Sigmoid colon (tissue), 3 donors: Measurements from ENCODE around the gene KRT14.

Source experiments
- POLR2A ChIP-seq, 2 donors: fragments of 450-650 bp; IDR thresholded peaks; one replicate each; pipeline ENCODE4 v1.6.1; 2016; ENCODE audit warnings: antibody characterized with exemption in 2 of 2, mild to moderate bottlenecking in 2 of 2, moderate library complexity in 2 of 2
- TF ChIP-seq, protein P1 (sequence below), 4 experiments: fragments of 450-650 bp in 3 of 4; fragments of 200-600 bp in 1 of 4; IDR thresholded peaks; one replicate each; pipeline ENCODE4 v1.5.1; 2016 to 2019; ENCODE audit warnings: antibody characterized with exemption in 4 of 4, mild to moderate bottlenecking in 3 of 4, moderate library complexity in 2 of 4

GRCh38 chr17:41578971-41579370 is 7.7 kb downstream of the KRT14 start:
- TF ChIP-seq, protein P1, sequence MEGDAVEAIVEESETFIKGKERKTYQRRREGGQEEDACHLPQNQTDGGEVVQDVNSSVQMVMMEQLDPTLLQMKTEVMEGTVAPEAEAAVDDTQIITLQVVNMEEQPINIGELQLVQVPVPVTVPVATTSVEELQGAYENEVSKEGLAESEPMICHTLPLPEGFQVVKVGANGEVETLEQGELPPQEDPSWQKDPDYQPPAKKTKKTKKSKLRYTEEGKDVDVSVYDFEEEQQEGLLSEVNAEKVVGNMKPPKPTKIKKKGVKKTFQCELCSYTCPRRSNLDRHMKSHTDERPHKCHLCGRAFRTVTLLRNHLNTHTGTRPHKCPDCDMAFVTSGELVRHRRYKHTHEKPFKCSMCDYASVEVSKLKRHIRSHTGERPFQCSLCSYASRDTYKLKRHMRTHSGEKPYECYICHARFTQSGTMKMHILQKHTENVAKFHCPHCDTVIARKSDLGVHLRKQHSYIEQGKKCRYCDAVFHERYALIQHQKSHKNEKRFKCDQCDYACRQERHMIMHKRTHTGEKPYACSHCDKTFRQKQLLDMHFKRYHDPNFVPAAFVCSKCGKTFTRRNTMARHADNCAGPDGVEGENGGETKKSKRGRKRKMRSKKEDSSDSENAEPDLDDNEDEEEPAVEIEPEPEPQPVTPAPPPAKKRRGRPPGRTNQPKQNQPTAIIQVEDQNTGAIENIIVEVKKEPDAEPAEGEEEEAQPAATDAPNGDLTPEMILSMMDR (IDR thresholded peaks at IDR 0.05) = no peak
- TF ChIP-seq POLR2A (IDR thresholded peaks at IDR 0.05) = no peak
